KMS-11 (cell line): ENCODE data around the gene PTPRN2.

Source experiments
- H2AFZ ChIP-seq: fragments of 200-600 bp; sonication (generic); 2 replicates; pipeline ENCODE4 v1.6.1; 2016; ENCODE audit warnings: antibody characterized with exemption, mixed run types, low read depth
- H3K27ac ChIP-seq: fragments of 200-600 bp; sonication (generic); 2 replicates; pipeline ENCODE4 v1.6.1; 2016; ENCODE audit warnings: mild to moderate bottlenecking, mixed run types
- H3K27me3 ChIP-seq: fragments of 200-600 bp; sonication (generic); 2 replicates; pipeline ENCODE4 v1.6.1; 2017; ENCODE audit warnings: mild to moderate bottlenecking, low read depth, mixed run types, moderate library complexity; ENCODE audit not compliant: insufficient read depth
- H3K36me3 ChIP-seq: fragments of 200-600 bp; sonication (generic); 2 replicates; pipeline ENCODE4 v1.6.1; 2017; ENCODE audit warnings: mild to moderate bottlenecking, mixed run types; ENCODE audit not compliant: insufficient read depth
- H3K4me1 ChIP-seq: fragments of 200-600 bp; sonication (generic); 2 replicates; pipeline ENCODE4 v1.6.1; 2016; ENCODE audit warnings: mild to moderate bottlenecking, low read depth, mixed run types; ENCODE audit not compliant: poor library complexity, severe bottlenecking
- H3K4me2 ChIP-seq: fragments of 200-600 bp; sonication (generic); 2 replicates; pipeline ENCODE4 v1.7.0; 2016; ENCODE audit warnings: mild to moderate bottlenecking, mixed run types
- H3K4me3 ChIP-seq: fragments of 200-600 bp; sonication (generic); IDR thresholded peaks from 2 replicates; pipeline ENCODE4 v1.6.1; 2017; ENCODE audit warnings: low read depth, low read length, mixed read lengths; ENCODE audit not compliant: insufficient read depth
- H3K79me2 ChIP-seq: fragments of 200-600 bp; sonication (generic); 2 replicates; pipeline ENCODE4 v1.6.1; 2016; ENCODE audit warnings: low read depth, mixed run types; ENCODE audit not compliant: insufficient read depth
- H3K9ac ChIP-seq: fragments of 200-600 bp; sonication (generic); 2 replicates; pipeline ENCODE4 v1.6.1; 2016; ENCODE audit warnings: mild to moderate bottlenecking, mixed run types
- H4K20me1 ChIP-seq: fragments of 200-600 bp; sonication (generic); 2 replicates; pipeline ENCODE4 v1.6.1; 2016; ENCODE audit warnings: mild to moderate bottlenecking, mixed run types; ENCODE audit not compliant: insufficient read depth
- TF ChIP-seq, protein P1 (sequence below): fragments of 200-600 bp; sonication (generic); conservative IDR thresholded peaks from 2 replicates; pipeline ENCODE4 v1.6.1; 2017; ENCODE audit warnings: low read depth, mild to moderate bottlenecking, antibody characterized with exemption, low read length, moderate library complexity, mixed read lengths

Gene PTPRN2

DNA sequence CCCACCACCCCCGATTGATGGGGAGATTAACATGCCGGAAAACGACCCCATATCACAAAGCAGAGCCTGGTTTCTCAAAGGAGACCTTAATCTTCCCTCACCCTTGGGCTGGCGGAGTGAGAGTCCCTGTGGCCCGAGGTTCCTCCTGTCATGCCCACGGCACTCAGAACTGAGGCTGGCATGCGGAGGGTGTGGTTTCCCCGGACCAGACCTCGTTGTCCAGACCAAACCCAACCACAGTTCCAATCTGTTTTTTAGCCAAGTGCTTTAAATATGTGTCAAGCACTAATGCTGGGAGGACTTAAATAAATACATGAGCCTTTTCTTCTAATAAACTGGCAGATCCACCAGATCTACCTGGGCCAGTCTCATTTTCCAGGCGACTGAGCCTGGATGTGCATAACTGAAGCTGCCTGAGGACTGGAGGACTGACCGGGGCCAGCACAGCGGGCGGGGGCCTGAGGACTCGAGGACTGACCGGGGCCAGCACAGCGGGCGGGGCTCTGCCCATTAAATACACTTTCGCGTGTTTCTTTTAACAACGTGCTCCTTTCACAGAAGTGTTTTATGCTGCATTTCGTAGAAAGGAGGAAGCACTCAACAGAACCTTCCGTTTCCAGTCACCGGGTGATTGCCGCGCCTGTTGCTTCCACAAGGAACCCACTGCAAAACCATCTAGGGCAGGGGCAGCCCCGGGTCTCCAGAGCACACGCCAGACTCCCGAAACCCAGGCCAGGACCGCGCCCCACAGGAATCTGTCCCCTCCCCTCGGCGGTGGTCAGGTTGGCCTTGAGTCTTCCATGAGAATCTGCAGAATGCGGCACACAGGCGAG is 334.6 kb downstream of the PTPRN2 start:
- TF ChIP-seq, protein P1, sequence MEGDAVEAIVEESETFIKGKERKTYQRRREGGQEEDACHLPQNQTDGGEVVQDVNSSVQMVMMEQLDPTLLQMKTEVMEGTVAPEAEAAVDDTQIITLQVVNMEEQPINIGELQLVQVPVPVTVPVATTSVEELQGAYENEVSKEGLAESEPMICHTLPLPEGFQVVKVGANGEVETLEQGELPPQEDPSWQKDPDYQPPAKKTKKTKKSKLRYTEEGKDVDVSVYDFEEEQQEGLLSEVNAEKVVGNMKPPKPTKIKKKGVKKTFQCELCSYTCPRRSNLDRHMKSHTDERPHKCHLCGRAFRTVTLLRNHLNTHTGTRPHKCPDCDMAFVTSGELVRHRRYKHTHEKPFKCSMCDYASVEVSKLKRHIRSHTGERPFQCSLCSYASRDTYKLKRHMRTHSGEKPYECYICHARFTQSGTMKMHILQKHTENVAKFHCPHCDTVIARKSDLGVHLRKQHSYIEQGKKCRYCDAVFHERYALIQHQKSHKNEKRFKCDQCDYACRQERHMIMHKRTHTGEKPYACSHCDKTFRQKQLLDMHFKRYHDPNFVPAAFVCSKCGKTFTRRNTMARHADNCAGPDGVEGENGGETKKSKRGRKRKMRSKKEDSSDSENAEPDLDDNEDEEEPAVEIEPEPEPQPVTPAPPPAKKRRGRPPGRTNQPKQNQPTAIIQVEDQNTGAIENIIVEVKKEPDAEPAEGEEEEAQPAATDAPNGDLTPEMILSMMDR, result no peak
- no peaks in the 10 kb centered on the region for H4K20me1 ChIP-seq
- H3K4me3 ChIP-seq, result no peak overlapping the region
- H3K9ac ChIP-seq, result no peak overlapping the region
- peaks cover 3% of the 10 kb centered on the region; the same call in 1 of the 2 replicates for H3K27me3 ChIP-seq
- H3K4me2 ChIP-seq, result no peak overlapping the region
- H2AFZ ChIP-seq, result no peak overlapping the region
- no peaks in the 10 kb centered on the region for H3K36me3 ChIP-seq
- no peak overlapping the region for H3K27ac ChIP-seq
- H3K79me2 ChIP-seq, result no peaks in the 10 kb centered on the region
- no peaks in the 10 kb centered on the region for H3K4me1 ChIP-seq

DNA sequence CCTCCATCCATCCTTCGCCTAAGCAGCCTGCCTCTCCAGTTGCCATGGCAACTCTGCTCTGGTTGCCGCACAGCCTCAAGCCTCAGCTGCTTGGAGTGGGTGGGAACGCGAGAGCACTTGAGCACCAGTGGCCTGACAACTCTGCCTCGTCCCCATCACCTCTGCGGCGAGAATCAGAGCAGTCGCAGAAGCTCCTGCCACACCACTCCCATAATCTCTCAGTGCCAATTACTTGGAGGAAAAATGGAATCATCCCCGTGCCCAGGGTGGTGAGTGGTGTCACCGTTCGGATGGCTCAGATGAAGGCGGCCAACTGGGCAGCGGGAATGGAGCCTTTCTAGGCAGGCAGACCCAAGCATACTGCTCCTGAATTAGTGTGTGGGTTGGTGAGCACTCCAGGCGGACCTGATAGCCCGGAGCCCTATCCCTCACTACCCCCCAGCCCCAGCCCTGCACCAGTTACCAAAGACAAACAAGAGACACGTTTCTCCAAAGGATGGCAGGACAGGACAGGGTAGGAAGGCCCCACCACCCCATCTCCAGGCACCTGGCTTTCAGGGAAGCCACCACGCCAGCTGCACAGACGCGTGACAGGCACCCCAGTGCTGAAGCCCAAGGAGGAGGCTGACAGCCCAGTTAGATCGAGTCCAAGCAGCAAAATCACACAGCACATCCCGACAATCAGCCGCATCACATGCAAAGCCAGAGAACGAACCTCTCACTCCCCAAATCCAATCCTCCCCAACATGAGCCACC is 335.4 kb downstream of the PTPRN2 start:
- H3K4me2 ChIP-seq, result no peak overlapping the region
- no peaks in the 10 kb centered on the region for H3K4me1 ChIP-seq
- no peaks in the 10 kb centered on the region for H3K36me3 ChIP-seq
- H3K27ac ChIP-seq, result no peak overlapping the region
- no peak overlapping the region for H2AFZ ChIP-seq
- no peak overlapping the region for H3K4me3 ChIP-seq
- peaks cover 3% of the 10 kb centered on the region; the same call in 1 of the 2 replicates for H3K27me3 ChIP-seq
- TF ChIP-seq, protein P1, result no peak
- H3K79me2 ChIP-seq, result no peaks in the 10 kb centered on the region
- H3K9ac ChIP-seq, result no peak overlapping the region
- H4K20me1 ChIP-seq, result no peaks in the 10 kb centered on the region

DNA sequence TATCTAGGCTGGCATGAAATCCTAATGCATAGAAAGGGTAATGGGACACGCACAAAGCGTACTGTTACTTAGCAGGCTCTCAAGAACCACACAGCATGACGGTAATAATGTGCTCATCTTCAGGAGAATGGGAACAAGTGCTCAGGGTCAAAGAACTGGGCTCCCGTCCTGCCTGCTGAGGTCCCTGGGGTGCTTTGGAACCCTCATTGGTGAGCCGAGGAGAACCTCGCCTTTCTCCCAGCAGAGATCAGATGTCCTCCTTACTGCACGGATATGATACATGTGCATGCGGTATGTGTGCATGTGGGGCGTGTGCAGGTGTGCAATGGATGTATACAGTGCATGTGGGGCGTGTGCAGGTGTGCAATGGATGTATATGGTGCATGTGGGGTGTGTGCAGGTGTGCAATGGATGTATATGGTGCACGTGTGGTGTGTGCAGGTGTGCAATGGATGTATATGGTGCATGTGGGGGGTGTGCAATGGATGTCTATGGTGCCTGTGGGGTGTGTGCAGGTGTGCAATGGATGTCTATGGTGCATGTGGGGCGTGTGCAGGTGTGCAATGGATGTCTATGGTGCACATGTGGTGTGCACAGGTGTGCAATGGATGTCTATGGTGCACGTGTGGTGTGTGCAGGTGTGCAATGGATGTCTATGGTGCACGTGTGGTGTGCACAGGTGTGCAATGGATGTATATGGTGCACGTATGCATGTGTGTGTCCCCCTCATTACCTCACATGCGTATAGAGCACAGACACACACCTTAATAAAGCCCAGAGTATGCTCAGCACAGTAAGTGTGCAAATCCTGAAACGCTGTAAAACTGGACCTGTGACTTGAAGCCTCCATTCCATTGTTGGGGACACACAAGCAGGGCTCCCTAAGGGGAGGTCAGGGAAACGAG is 336.3 kb downstream of the PTPRN2 start:
- H2AFZ ChIP-seq, result no peak overlapping the region
- no peak overlapping the region for H3K4me3 ChIP-seq
- no peak overlapping the region for H3K4me2 ChIP-seq
- H3K79me2 ChIP-seq, result no peaks in the 10 kb centered on the region
- no peak overlapping the region for H3K9ac ChIP-seq
- no peaks in the 10 kb centered on the region for H3K36me3 ChIP-seq
- H3K4me1 ChIP-seq, result no peaks in the 10 kb centered on the region
- H3K27ac ChIP-seq, result no peak overlapping the region
- peaks cover 3% of the 10 kb centered on the region; the same call in 1 of the 2 replicates for H3K27me3 ChIP-seq
- TF ChIP-seq, protein P1, result no peak
- no peaks in the 10 kb centered on the region for H4K20me1 ChIP-seq

DNA sequence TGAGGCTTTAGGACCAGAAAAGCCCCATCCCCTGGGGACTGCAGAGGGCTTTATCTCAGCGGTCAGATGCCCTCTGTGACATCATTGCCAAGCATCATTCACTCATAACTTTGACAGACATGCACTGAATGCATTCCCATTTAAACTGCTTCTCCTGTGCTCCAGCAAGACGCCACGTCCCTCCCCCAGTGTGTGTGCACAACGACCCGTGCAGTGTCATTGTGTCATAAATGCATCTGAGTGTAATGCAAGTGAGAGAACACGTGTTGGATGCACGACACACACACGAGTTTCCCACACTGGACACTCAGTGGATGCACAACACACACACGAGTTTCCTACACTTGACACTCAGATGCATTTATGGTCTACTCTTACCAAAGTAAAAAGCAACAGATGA is 337.9 kb downstream of the PTPRN2 start:
- H3K79me2 ChIP-seq, result no peaks in the 10 kb centered on the region
- TF ChIP-seq, protein P1, result no peak
- H3K9ac ChIP-seq, result no peak overlapping the region
- no peak overlapping the region for H3K4me2 ChIP-seq
- no peaks in the 10 kb centered on the region for H4K20me1 ChIP-seq
- H3K36me3 ChIP-seq, result no peaks in the 10 kb centered on the region
- H2AFZ ChIP-seq, result no peak overlapping the region
- no peaks in the 10 kb centered on the region for H3K4me1 ChIP-seq
- no peak overlapping the region for H3K27ac ChIP-seq
- H3K27me3 ChIP-seq, result peaks cover under 1% of the 10 kb centered on the region; the same call in 1 of the 2 replicates
- H3K4me3 ChIP-seq, result no peak overlapping the region
